Measurements from ENCODE around the gene TRIM69.

GRCh38 chr15:44802336-44802735, 66.0 kb downstream of the TRIM69 start:
- TF ChIP-seq CTCF (conservative IDR thresholded peaks at IDR 0.05 in 1 of 2, IDR thresholded peaks at IDR 0.05 in 1 of 2; ENCODE audit: extremely low read depth in 1 of 2, insufficient read depth in 1 of 2, low read depth in 1 of 2, low read length in 2 of 2) (no peak), EZH2 (IDR thresholded peaks at IDR 0.05; ENCODE audit: borderline replicate concordance, low read length) (no peak)

Data from mammary epithelial cell (primary cell).